Inflammatory macrophage treated with lipopolysaccharide for 4 hours (primary cell): ENCODE data around the gene SLC35E2B.
"Not testable (repeated sequence)": the region's sequence is repeated elsewhere in the genome, so short reads cannot be mapped to it uniquely, and the experiment has no call there.

ENCODE experiments used
- DNase-seq: peaks from one replicate; pipeline ENCODE4 v3.0.0-alpha.2; 2020

SLC35E2B gene

DNA sequence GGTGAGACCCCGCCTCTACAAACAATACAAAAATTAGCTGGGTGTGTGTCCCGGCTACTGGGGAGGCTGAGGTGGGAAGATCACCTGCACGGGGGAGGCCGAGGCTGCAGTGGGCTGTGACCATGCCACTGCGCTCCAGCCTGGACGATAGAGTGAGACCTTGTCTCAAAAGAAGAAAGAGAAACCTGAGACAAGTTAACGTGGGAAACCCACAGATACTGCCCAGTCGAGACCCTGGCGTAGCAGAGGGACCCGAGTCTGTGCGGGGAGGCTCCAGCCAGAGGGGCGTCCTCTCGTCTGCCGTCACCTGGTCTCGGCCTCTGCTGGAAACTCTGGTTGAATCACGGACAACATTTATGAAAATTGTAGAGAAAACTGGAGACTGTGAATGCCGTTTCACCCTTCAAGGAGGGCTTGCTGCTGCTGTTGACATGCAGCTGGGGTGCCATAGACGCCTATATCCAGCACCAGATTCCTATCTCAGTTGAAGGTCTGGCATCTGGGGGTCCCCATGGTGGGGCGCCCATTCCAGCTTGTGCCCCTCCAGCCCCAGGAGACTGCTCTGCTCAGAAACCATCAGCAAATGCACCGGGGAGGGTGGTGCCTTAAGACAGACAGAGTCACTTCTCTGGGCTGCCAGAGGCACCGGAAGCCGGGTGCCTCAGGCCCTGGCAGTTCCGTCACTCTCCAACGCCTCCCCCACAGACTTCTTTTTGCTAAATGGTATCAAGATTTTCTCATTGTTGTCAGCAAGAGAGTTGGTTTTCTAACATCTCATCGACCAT, 20.2 kb downstream of the SLC35E2B start:
- DNase-seq: no peak

DNA sequence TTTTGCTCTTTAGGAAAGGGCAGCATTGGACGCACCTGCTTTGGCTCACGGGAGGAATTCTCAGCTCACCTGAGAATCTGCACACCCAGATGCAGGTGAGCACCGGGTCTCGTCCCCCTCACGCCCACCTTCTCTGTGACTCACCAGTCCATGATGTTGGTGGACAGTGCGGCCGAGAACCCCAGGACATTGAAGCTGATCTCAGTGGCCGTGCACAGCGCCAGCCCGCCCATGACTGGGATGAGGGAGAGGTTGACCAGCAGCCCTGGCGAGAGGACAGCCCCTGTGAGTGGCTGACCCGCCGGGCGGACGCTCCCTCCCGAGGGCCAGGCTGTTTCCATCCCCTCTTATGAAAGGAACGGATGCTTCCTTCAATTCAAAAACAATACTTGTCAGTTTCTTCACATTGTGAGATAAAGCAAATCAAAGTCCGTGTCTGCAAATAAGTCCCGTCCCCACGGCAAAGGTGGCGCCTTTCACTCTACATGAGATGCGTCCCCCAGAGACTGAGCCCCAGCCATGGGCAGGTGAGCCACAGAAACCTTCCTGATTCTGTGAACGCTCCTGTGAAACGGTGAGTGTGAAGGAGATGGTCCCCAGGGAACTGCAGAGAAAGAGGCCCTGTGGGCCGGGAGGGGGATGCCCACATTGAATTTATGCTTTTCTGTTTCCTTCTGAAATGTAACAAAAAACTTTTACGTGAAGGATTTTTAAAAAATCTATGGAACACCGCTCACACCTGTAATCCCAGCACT, 21.1 kb downstream of the SLC35E2B start:
- no peak for DNase-seq

GRCh38 chr1:1670866-1671265, 21.7 kb downstream of the SLC35E2B start:
- DNase-seq: no peak

GRCh38 chr1:1669468-1670440, 22.8 kb downstream of the SLC35E2B start:
- DNase-seq: no peak

DNA sequence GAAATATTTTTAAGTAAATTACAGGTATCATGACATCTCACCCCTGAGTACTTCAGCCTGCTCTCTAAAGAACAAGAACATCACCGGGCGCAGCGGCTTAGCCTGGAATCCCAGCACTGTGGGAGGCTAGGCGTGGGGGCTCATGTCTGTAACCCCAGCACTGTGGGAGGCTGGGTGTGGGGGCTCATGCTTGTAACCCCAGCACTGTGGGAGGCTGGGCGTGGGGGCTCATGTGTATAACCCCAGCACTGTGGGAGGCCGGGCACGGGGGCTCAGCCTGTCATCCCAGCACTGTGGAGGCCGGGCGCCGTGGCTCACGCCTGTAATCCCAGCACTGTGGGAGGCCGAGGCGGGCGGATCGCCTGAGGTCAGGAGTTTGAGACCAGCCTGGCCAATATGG, 26.1 kb downstream of the SLC35E2B start:
- no peak for DNase-seq

GRCh38 chr1:1665815-1666251, 26.8 kb downstream of the SLC35E2B start:
- DNase-seq: peak; percentile 22

DNA sequence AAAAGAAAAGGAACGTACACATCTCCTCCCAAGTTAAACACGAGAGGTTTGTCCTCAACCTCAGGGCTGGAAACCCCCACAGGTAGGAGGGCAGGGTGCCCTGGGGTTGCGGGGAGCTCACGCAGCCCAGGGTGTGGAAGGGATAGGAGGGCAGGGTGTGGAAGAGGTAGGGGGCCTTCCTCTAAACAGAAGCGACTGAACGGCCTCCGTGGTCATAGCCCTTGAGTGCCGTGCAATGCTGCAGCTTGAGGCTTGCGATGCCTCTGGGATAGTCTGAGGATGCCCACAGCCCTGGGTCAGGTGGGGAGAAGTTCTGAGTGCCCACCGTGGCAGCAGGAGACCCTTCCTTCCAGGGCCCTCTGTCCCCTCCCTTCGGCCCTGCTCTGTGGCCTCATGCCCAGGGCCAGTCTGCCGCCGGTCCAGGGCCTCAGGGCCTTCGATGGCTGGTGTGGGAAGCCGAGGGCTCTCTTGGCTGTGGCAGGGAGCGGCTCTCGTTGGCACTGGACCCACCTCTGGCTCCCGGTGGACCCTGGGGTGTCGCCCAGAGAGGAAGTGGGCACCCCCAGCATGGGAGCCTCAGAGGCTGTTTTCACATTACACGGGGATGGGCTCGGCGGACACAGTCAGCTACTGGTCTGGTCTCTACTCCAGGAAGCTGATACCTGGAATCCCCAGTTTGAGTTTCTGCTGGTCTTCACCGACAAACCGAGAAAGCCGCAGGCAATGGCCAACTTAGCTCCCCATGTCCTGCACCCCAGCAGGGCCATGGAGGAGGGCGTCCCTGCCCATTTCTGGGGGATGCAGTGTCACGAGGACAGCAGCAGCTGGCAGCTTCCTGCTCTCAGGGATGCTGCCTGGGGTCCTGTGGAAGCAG, 27.4 kb downstream of the SLC35E2B start:
- no peak for DNase-seq

DNA sequence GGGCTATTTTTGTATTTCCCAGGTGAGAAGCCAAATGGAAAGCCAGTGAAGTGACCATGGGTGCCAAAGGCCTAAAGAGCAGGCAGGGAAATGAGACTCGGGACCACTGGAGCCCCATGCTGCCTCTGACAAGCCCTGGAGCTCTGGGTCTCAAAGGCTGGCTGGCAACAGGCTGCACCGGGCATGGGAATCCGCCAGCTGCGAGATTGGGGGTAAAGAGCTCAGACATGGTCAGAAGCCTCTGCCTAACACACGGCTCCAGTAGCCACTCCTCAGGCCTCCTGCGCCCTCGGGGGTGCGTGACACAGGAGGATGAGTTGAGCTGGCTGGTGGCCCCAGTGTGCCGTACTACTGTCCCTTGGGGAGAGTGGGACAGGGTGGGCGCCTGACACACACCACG, 28.3 kb downstream of the SLC35E2B start:
- DNase-seq: not testable (repeated sequence)

DNA sequence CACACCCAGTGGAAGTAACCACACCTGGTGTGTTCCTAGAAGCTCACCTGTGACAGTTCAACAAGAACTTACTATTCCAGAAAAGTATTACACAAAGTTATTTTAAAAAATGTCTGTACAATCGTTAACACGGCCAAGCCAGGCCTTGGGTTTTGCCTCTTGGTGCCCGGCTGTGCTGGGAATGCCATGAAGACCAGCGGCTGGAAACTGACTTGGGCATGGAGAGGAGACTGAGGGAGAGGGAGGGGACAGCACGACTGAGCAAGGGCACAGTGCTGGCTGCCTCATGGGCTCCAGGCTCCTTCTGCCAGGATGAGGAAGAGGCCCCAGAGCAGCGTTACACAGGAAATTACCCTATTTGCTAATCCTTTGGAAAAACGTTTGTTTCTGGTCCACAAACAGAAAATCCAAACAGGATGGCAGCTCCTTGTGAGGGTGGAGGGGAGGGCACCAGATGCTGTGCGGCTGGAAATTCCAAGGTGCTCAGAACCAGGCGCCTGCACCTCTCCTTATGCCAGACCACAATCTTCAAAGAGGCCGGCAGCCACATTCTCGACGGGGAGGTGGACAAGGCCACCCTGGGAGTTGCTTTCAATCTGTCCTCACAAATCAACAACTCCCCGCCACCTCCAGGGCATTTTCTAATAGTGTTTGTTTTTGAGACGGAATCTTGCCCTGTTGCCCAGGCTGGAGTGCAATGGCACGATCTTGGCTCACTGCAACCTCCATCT, 29.6 kb downstream of the SLC35E2B start:
- DNase-seq: not testable (repeated sequence)

DNA sequence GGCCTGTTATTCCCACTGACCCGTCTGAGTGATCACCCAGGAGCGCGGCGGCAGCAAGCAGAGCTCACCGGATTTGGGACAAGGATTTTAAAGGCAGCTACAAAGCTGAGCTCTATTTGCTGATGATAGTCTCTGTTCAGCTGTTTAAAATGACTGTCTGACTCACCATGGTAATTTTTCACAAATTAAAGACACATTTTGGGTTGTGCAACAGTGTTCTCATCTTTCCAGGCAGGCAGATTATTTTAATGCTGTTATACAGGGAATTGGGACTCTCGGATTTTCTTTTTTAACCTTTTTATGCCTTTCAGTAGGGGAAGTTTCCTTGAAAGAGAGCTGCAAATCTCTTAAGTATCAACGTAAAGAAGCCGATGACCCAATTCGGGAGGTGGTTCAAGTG, 30.2 kb downstream of the SLC35E2B start:
- DNase-seq: not testable (repeated sequence)

GRCh38 chr1:1658583-1659549, 33.7 kb downstream of the SLC35E2B start, which contains the start of gene CDK11B:
CDK11B (minus strand) TSS chr1:1659004; CDS start chr1:1657485, 1,519 bp downstream.
- peak; percentile 90 for DNase-seq

GRCh38 chr1:1648265-1648664, 44.3 kb downstream of the SLC35E2B start:
- DNase-seq: not testable (repeated sequence)

GRCh38 chr1:1647567-1648241, 44.9 kb downstream of the SLC35E2B start:
- DNase-seq: not testable (repeated sequence)

DNA sequence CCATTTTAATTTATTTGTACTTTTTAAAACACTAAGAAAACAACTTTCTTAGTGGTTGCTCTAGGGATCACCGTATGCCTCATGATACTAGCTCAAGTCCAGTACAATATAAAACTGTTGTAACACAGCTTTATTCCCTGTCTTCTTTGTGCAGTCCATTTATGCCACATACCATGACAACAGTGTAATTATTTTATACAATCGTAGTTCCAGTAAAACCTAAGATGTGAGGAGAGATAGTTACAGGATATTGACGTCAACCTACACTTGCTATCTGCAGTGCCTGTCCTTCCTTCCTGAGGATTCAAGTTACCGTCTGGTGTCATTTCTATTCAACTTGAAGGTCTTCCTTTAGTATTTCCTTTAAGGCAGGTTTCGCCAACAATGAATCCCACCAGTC, 46.3 kb downstream of the SLC35E2B start:
- DNase-seq: not testable (repeated sequence)

DNA sequence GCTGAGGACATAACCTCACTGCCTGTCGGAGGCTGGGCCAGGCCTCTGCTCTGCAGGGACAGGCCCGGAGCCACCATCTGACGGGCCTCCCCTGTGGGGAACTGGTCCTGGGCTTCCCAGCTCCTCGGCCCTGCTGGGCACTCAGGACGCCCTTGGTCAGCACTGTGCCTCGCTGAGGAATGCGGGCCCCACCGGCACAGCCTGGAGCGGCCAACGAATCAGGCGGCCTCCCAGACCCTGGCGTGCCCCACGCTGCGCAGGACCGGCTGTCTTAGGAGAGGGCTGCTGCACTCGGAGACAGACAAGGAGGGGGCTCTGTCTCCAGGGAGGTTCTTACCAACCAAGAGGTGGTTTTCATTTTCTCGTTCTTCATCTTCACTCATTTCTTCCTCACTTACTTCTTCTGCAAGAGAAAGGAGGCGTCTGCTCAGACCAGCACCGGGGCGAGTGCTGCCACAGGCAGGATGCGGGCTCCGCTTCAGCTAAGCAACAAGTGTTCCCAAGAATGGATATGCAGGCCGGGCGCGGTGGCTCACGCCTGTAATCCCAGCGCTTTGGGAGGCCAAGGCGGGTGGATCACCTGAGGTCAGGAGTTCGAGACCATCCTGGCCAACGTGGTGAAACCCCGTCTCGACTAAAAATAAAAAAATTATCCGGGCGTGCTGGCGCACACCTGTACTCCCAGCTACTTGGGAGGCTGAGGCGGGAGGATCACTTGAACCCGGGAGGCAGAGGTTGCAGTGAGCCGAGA, 51.7 kb downstream of the SLC35E2B start:
- not testable (repeated sequence) for DNase-seq

- DNase-seq: not testable (repeated sequence)
These were observed 52.5 kb downstream of the SLC35E2B start for GRCh38 chr1:1640081-1640480.

DNA sequence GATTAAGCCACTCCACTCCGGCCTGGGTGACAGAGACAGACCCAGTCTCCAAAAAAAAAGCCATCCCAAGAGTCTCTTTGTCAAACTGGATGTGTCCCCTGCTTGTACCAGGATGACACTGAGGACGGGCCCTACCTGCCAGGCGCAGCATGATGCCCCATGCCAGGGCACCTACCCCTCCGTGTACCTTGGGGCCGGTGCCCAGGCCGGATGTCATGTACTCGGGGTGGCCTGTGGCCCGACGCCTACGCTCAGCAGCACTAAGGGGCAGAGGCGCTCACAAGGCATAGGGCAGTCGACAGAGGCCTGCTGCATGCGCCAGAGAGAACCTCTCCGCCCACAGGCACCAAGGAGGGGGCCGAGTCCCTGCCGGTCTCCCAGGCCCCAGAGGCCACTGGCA, 53.2 kb downstream of the SLC35E2B start:
- not testable (repeated sequence) for DNase-seq

- DNase-seq: not testable (repeated sequence)
These were observed 54.1 kb downstream of the SLC35E2B start for GRCh38 chr1:1638528-1638927.
